DOHH2 (cell line): Measurements from ENCODE around the gene RCL1.

Source experiments
- EZH2phosphoT487 ChIP-seq: fragments of 200-600 bp; sonication (generic); IDR thresholded peaks from 2 replicates; pipeline ENCODE4 v1.6.1; 2017; ENCODE audit warnings: borderline replicate concordance, mild to moderate bottlenecking, antibody characterized with exemption, low read length, moderate library complexity, mixed read lengths
- TF ChIP-seq, protein P1 (sequence below): fragments of 200-600 bp; sonication (generic); IDR thresholded peaks from one replicate; pipeline ENCODE4 v1.5.1; 2014; ENCODE audit warnings: antibody characterized with exemption, mild to moderate bottlenecking, low read depth, low read length; ENCODE audit not compliant: poor library complexity, severe bottlenecking

DNA sequence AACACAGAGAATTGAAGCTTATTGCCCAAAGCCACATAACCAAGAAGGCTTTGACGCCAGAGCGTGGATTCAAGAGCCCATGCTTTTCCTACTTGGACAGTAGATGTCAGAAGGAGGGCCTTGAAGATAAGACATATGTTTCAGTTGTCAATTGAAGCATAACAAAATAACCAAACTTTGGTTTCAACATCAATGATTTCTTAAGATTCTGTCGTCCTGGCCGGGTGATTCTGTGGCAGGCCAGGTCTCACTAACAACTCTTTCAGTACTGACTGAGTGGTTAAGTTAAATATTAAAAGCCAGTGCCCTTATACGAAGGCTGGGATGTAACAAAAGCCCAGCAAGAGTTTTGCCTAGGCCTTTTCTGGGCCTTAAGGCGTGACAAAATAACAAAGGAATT, 94.0 kb downstream of the RCL1 start:
- TF ChIP-seq, protein P1, sequence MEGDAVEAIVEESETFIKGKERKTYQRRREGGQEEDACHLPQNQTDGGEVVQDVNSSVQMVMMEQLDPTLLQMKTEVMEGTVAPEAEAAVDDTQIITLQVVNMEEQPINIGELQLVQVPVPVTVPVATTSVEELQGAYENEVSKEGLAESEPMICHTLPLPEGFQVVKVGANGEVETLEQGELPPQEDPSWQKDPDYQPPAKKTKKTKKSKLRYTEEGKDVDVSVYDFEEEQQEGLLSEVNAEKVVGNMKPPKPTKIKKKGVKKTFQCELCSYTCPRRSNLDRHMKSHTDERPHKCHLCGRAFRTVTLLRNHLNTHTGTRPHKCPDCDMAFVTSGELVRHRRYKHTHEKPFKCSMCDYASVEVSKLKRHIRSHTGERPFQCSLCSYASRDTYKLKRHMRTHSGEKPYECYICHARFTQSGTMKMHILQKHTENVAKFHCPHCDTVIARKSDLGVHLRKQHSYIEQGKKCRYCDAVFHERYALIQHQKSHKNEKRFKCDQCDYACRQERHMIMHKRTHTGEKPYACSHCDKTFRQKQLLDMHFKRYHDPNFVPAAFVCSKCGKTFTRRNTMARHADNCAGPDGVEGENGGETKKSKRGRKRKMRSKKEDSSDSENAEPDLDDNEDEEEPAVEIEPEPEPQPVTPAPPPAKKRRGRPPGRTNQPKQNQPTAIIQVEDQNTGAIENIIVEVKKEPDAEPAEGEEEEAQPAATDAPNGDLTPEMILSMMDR, result no peak
- no peak for TF ChIP-seq EZH2phosphoT487
